ENCODE results near the gene PPP2R3B.

GRCh38 chrX:362351-362750, 24.4 kb downstream of the PPP2R3B start:
- no peak for TF ChIP-seq MAX (IDR thresholded peaks at IDR 0.05)
- no peak for TF ChIP-seq CREB1 (IDR thresholded peaks at IDR 0.05; ENCODE audit: low read depth)
- TF ChIP-seq RAD21 (IDR thresholded peaks at IDR 0.05; ENCODE audit: low read depth) = no peak
- TF ChIP-seq USF1 (IDR thresholded peaks at IDR 0.05) = no peak
- no peak for TF ChIP-seq REST (IDR thresholded peaks at IDR 0.05; ENCODE audit: low read depth)
- TF ChIP-seq ZBTB7A (IDR thresholded peaks at IDR 0.05; ENCODE audit: low read depth) = no peak
- TF ChIP-seq TCF12 (IDR thresholded peaks at IDR 0.05; ENCODE audit: low read depth) = no peak
- no peak for TF ChIP-seq TAF1 (IDR thresholded peaks at IDR 0.05; ENCODE audit: low read depth)
- TF ChIP-seq NFIC (IDR thresholded peaks at IDR 0.05) = no peak
- TF ChIP-seq EP300 (IDR thresholded peaks at IDR 0.05; ENCODE audit: borderline replicate concordance) = no peak
- no peak for TF ChIP-seq TEAD4 (IDR thresholded peaks at IDR 0.05)
- TF ChIP-seq YY1 (IDR thresholded peaks at IDR 0.05; ENCODE audit: low read depth) = no peak
